OCI-LY1 (cell line): ENCODE measurements around the gene ZSCAN31.
A peak's percentile ranks its signal among the peaks of the same experiment; 100 is the strongest.

Experiments used
- H2AFZ ChIP-seq: fragments of 200-600 bp; sonication (generic), shearing (Covaris generic); 2 replicates; pipeline ENCODE4 v1.6.0; 2014; ENCODE audit warnings: antibody characterized with exemption, mild to moderate bottlenecking, low read length
- H3F3A ChIP-seq: fragments of 200-600 bp; sonication (generic), shearing (Covaris generic); 2 replicates; pipeline ENCODE4 v1.6.0; 2014; ENCODE audit warnings: mild to moderate bottlenecking, antibody characterized with exemption, low read length, moderate library complexity; ENCODE audit not compliant: insufficient read depth
- H3K27ac ChIP-seq: fragments of 200-600 bp; sonication (generic); 2 replicates; pipeline ENCODE4 v1.5.1; 2014; ENCODE audit warnings: low read length, mixed run types, mild to moderate bottlenecking, low read depth; ENCODE audit not compliant: poor library complexity, severe bottlenecking
- H3K27me3 ChIP-seq: fragments of 200-600 bp; sonication (generic); 2 replicates; pipeline ENCODE4 v1.6.0; 2014; ENCODE audit warnings: antibody characterized with exemption, mild to moderate bottlenecking, low read length, moderate library complexity; ENCODE audit not compliant: insufficient read depth
- H3K36me3 ChIP-seq: fragments of 200-600 bp; sonication (generic); 2 replicates; pipeline ENCODE4 v1.6.1; 2014; ENCODE audit warnings: mild to moderate bottlenecking, antibody characterized with exemption, low read length, moderate library complexity, mixed read lengths; ENCODE audit not compliant: insufficient read depth
- H3K4me1 ChIP-seq: fragments of 200-600 bp; sonication (generic); 2 replicates; pipeline ENCODE4 v1.5.1; 2014; ENCODE audit warnings: mild to moderate bottlenecking, low read length, moderate library complexity; ENCODE audit not compliant: insufficient read depth, severe bottlenecking
- H3K4me2 ChIP-seq: fragments of 200-600 bp; sonication (generic), shearing (Covaris generic); 2 replicates; pipeline ENCODE4 v1.6.1; 2014; ENCODE audit warnings: low read length
- H3K4me3 ChIP-seq: fragments of 200-600 bp; sonication (generic); 2 replicates; pipeline ENCODE4 v1.5.1; 2014; ENCODE audit warnings: low read length, low read depth, mild to moderate bottlenecking, mixed read lengths; ENCODE audit not compliant: poor library complexity, severe bottlenecking
- H3K79me2 ChIP-seq: fragments of 200-600 bp; shearing (Covaris generic); 2 replicates; pipeline ENCODE4 v1.6.1; 2016; ENCODE audit warnings: mixed run types, low read length, mixed read lengths; ENCODE audit not compliant: insufficient read depth
- H3K9ac ChIP-seq: fragments of 200-600 bp; sonication (generic), shearing (Covaris generic); 2 replicates; pipeline ENCODE4 v1.6.1; 2014; ENCODE audit warnings: mild to moderate bottlenecking, low read length, mixed read lengths
- H3K9me2 ChIP-seq: fragments of 200-600 bp; sonication (generic), shearing (Covaris generic); 2 replicates; pipeline ENCODE4 v1.6.1; 2014; ENCODE audit warnings: low read depth, mild to moderate bottlenecking, low read length, mixed read lengths
- H3K9me3 ChIP-seq: fragments of 200-600 bp; shearing (Covaris generic); 2 replicates; pipeline ENCODE4 v1.6.1; 2014; ENCODE audit warnings: low read length, mixed read lengths
- H4K20me1 ChIP-seq: fragments of 200-600 bp; sonication (generic), shearing (Covaris generic); 2 replicates; pipeline ENCODE4 v1.6.0; 2016; ENCODE audit warnings: mild to moderate bottlenecking, low read length; ENCODE audit not compliant: insufficient read depth
- CTCF ChIP-seq: fragments of 200-600 bp; sonication (generic), shearing (Covaris generic); IDR thresholded peaks from 2 replicates; pipeline ENCODE4 v1.5.1; 2017; ENCODE audit warnings: mild to moderate bottlenecking, antibody characterized with exemption, low read length, moderate library complexity, mixed read lengths
- EZH2 ChIP-seq: fragments of 200-600 bp; sonication (generic), shearing (Covaris generic); IDR thresholded peaks from 2 replicates; pipeline ENCODE4 v1.8.0; 2017; ENCODE audit warnings: borderline replicate concordance, mixed run types, mild to moderate bottlenecking, antibody characterized with exemption, low read length, moderate library complexity, mixed read lengths

Gene ZSCAN31

GRCh38 chr6:28349892-28350737 lies 14.2 kb upstream of the ZSCAN31 start, which contains the start of gene ZKSCAN3:
Gene ZKSCAN3, plus strand, starts transcription at chr6:28349947. Its CDS starts 9,640 bp downstream, at chr6:28359587.
- H3K27me3 ChIP-seq = no peaks in the 10 kb centered on the region
- peaks cover 20% of the 10 kb centered on the region for H3K36me3 ChIP-seq
- H3K9ac ChIP-seq = peak within 1 kb of the TSS; percentile 87
- peaks cover 16% of the 10 kb centered on the region for H3K79me2 ChIP-seq
- no peaks in the 10 kb centered on the region for H3F3A ChIP-seq
- no peaks in the 10 kb centered on the region for H3K9me2 ChIP-seq
- H4K20me1 ChIP-seq = no peaks in the 10 kb centered on the region
- no peak for TF ChIP-seq CTCF
- no peak for TF ChIP-seq EZH2
- peak within 1 kb of the TSS; percentile 94 for H3K4me2 ChIP-seq
- peak within 1 kb of the TSS; percentile 76 for H3K27ac ChIP-seq
- peaks cover 8% of the 10 kb centered on the region; the same call in 1 of the 2 replicates for H3K9me3 ChIP-seq
- peak within 1 kb of the TSS; percentile 100 for H2AFZ ChIP-seq
- peaks cover 19% of the 10 kb centered on the region for H3K4me1 ChIP-seq
- H3K4me3 ChIP-seq = peak within 1 kb of the TSS; percentile 92

GRCh38 chr6:28349344-28349891 lies 13.5 kb upstream of the ZSCAN31 start:
- peaks cover 14% of the 10 kb centered on the region for H3K36me3 ChIP-seq
- no peaks in the 10 kb centered on the region for H3F3A ChIP-seq
- H3K9me2 ChIP-seq = no peaks in the 10 kb centered on the region
- H4K20me1 ChIP-seq = no peaks in the 10 kb centered on the region
- H3K79me2 ChIP-seq = peaks cover 16% of the 10 kb centered on the region
- TF ChIP-seq EZH2 (no peak), CTCF (no peak)
- H3K9ac ChIP-seq = peak overlapping the region; percentile 87
- no peak overlapping the region for H3K27ac ChIP-seq
- H3K9me3 ChIP-seq = peaks cover 3% of the 10 kb centered on the region; the same call in 1 of the 2 replicates
- H3K4me1 ChIP-seq = peaks cover 19% of the 10 kb centered on the region
- peak overlapping the region; percentile 94 for H3K4me2 ChIP-seq
- peak overlapping the region; percentile 100 for H2AFZ ChIP-seq
- H3K4me3 ChIP-seq = peak overlapping the region; percentile 92
- no peaks in the 10 kb centered on the region for H3K27me3 ChIP-seq

- Histone ChIP-seq H3K4me3 (no peak overlapping the region), H3K4me2 (no peak overlapping the region), H3K36me3 (no peaks in the 10 kb centered on the region; the same call in 1 of the 2 replicates), H3K9me3 (no peaks in the 10 kb centered on the region), H3K9ac (no peak overlapping the region), H3K4me1 (peaks cover 19% of the 10 kb centered on the region), H4K20me1 (no peaks in the 10 kb centered on the region), H3K9me2 (no peaks in the 10 kb centered on the region), H3K79me2 (peaks cover 16% of the 10 kb centered on the region), H2AFZ (no peak overlapping the region), H3K27me3 (no peaks in the 10 kb centered on the region), H3K27ac (no peak overlapping the region), H3F3A (no peaks in the 10 kb centered on the region)
- no peak for TF ChIP-seq EZH2
- TF ChIP-seq CTCF = no peak
Observed at GRCh38 chr6:28347119-28347518, 11.2 kb upstream of the ZSCAN31 start.
